ENCODE results near the gene CAB39L.
"Not testable (repeated sequence)": the region's sequence is repeated elsewhere in the genome, so short reads cannot be mapped to it uniquely, and the experiment has no call there.

Gene CAB39L

GRCh38 chr13:49342454-49342853 lies 101.4 kb downstream of the CAB39L start:
- TF ChIP-seq CTCF (IDR thresholded peaks at IDR 0.05; ENCODE audit: low read depth, low read length): no peak
- H3K4me3 ChIP-seq (ENCODE audit: low read depth, low read length): no peak overlapping the region

GRCh38 chr13:49341941-49342340 lies 101.9 kb downstream of the CAB39L start:
- H3K4me3 ChIP-seq (ENCODE audit: low read depth, low read length): no peak overlapping the region
- TF ChIP-seq CTCF (IDR thresholded peaks at IDR 0.05; ENCODE audit: low read depth, low read length): no peak

- no peak overlapping the region for H3K4me3 ChIP-seq (ENCODE audit: low read depth, low read length)
- TF ChIP-seq CTCF (IDR thresholded peaks at IDR 0.05; ENCODE audit: low read depth, low read length): no peak
Measured at GRCh38 chr13:49341517-49341916, 102.3 kb downstream of the CAB39L start.

- TF ChIP-seq CTCF (IDR thresholded peaks at IDR 0.05; ENCODE audit: low read depth, low read length): no peak
- no peak overlapping the region for H3K4me3 ChIP-seq (ENCODE audit: low read depth, low read length)
Measured at GRCh38 chr13:49340161-49340560, 103.7 kb downstream of the CAB39L start.

GRCh38 chr13:49336655-49337054 lies 107.2 kb downstream of the CAB39L start:
- H3K4me3 ChIP-seq (ENCODE audit: low read depth, low read length): no peak overlapping the region
- TF ChIP-seq CTCF (IDR thresholded peaks at IDR 0.05; ENCODE audit: low read depth, low read length): no peak

- no peak for TF ChIP-seq CTCF (IDR thresholded peaks at IDR 0.05; ENCODE audit: low read depth, low read length)
- H3K4me3 ChIP-seq (ENCODE audit: low read depth, low read length): no peak overlapping the region
Measured at GRCh38 chr13:49330546-49330864, 113.4 kb downstream of the CAB39L start.

- TF ChIP-seq CTCF (IDR thresholded peaks at IDR 0.05; ENCODE audit: low read depth, low read length): no peak
- no peak overlapping the region for H3K4me3 ChIP-seq (ENCODE audit: low read depth, low read length)
Measured at GRCh38 chr13:49329831-49330545, 113.9 kb downstream of the CAB39L start.

GRCh38 chr13:49327145-49327544 lies 116.7 kb downstream of the CAB39L start:
- not testable (repeated sequence) for H3K4me3 ChIP-seq (ENCODE audit: low read depth, low read length)

Data from WI38 (cell line).